T1000 (cell line): ENCODE results near the gene DIP2B.
"Not testable (repeated sequence)": the region's sequence is repeated elsewhere in the genome, so short reads cannot be mapped to it uniquely, and the experiment has no call there.

ENCODE experiments used
- DNase-seq: peaks from one replicate; lab custom pipeline; 2025; ENCODE audit warnings: mixed read lengths; lab: John Stamatoyannopoulos, UW

The DIP2B gene

GRCh38 chr12:50678650-50679365 lies 174.0 kb downstream of the DIP2B start:
- DNase-seq, result no peak

- no peak for DNase-seq
Observed at GRCh38 chr12:50679612-50680011, 174.8 kb downstream of the DIP2B start.

GRCh38 chr12:50681064-50681463 lies 176.3 kb downstream of the DIP2B start:
- DNase-seq, result not testable (repeated sequence)

GRCh38 chr12:50685641-50686040 lies 180.9 kb downstream of the DIP2B start:
- no peak for DNase-seq

- no peak for DNase-seq
Observed at GRCh38 chr12:50686406-50686805, 181.6 kb downstream of the DIP2B start.

GRCh38 chr12:50686976-50687375 lies 182.2 kb downstream of the DIP2B start:
- DNase-seq, result no peak

- no peak for DNase-seq
Observed at GRCh38 chr12:50689437-50689836, 184.7 kb downstream of the DIP2B start.

- no peak for DNase-seq
Observed at GRCh38 chr12:50690925-50691324, 186.1 kb downstream of the DIP2B start.

- DNase-seq, result no peak
Observed at GRCh38 chr12:50695961-50696360, 191.2 kb downstream of the DIP2B start.

- no peak for DNase-seq
Observed at GRCh38 chr12:50696931-50697330, 192.1 kb downstream of the DIP2B start.

- DNase-seq, result no peak
Observed at GRCh38 chr12:50699154-50699553, 194.4 kb downstream of the DIP2B start.

- no peak for DNase-seq
Observed at GRCh38 chr12:50699940-50700339, 195.2 kb downstream of the DIP2B start.

- DNase-seq, result no peak
Observed at GRCh38 chr12:50706606-50707005, 201.8 kb downstream of the DIP2B start.

- no peak for DNase-seq
Observed at GRCh38 chr12:50707396-50707795, 202.6 kb downstream of the DIP2B start.

- DNase-seq, result no peak
Observed at GRCh38 chr12:50708631-50709030, 203.8 kb downstream of the DIP2B start.

GRCh38 chr12:50711121-50711520 lies 206.3 kb downstream of the DIP2B start:
- no peak for DNase-seq

GRCh38 chr12:50715174-50715573 lies 210.4 kb downstream of the DIP2B start:
- DNase-seq, result no peak

GRCh38 chr12:50718760-50719159 lies 214.0 kb downstream of the DIP2B start:
- no peak for DNase-seq

GRCh38 chr12:50720085-50720484 lies 215.3 kb downstream of the DIP2B start:
- no peak for DNase-seq

- no peak for DNase-seq
Observed at GRCh38 chr12:50720501-50720900, 215.7 kb downstream of the DIP2B start.

- no peak for DNase-seq
Observed at GRCh38 chr12:50723865-50724264, 219.1 kb downstream of the DIP2B start.

GRCh38 chr12:50725011-50725942 lies 220.5 kb downstream of the DIP2B start:
- DNase-seq, result no peak

- DNase-seq, result no peak
Observed at GRCh38 chr12:50727466-50727865, 222.7 kb downstream of the DIP2B start.
